Right lobe of liver (tissue), 6 donors: Measurements from ENCODE around the gene MTERF2. TPM values are rescaled to one million over a fixed set of nuclear protein-coding genes. Genes with fewer than 3 reads are reported as not detected.

Experiments
- ATAC-seq, 4 donors: fragments of 200-7000 bp; cut with Tn5 transposase; one replicate each; pipeline ENCODE4 v1.9.1; 2020; ENCODE audit warnings: mild to moderate bottlenecking in 4 of 4, moderate library complexity in 4 of 4
- DNase-seq, 3 donors: peaks; one replicate each; pipeline ENCODE4 v3.0.0-alpha.2; 2020
- H3K27ac ChIP-seq, 3 donors: fragments of 200-600 bp; one replicate each; pipeline ENCODE4 v1.8.0; 2022
- H3K27me3 ChIP-seq, 2 donors: fragments of 200-600 bp; one replicate each; pipeline ENCODE4 v1.8.0; 2022
- H3K36me3 ChIP-seq, 4 donors: fragments of 200-600 bp; sonication (generic) in 1 of 4; one replicate each; pipeline versions ENCODE4 v1.5.1 to v1.8.0; 2017 to 2022; ENCODE audit warnings: control low read depth in 1 of 4
- H3K4me1 ChIP-seq, 4 donors: fragments of 200-600 bp; sonication (generic) in 1 of 4; one replicate each; pipeline versions ENCODE4 v1.5.1 to v1.8.0; 2017 to 2022; ENCODE audit warnings: control low read depth in 1 of 4
- H3K4me3 ChIP-seq, 3 donors: fragments of 200-600 bp; one replicate each; pipeline ENCODE4 v1.8.0; 2022
- H3K9me3 ChIP-seq, 4 donors: fragments of 200-600 bp; sonication (generic) in 1 of 4; one replicate each; pipeline versions ENCODE4 v1.5.1 to v1.8.0; 2017 to 2022; ENCODE audit warnings: control low read depth in 1 of 4
- POLR2A ChIP-seq: fragments of 450-650 bp; IDR thresholded peaks from one replicate; pipeline ENCODE4 v1.6.1; 2017; ENCODE audit warnings: antibody characterized with exemption, mild to moderate bottlenecking
- WGBS: methylation state at CpG from one replicate; pipeline ENCODE4 v1.1.6; 2018; ENCODE audit warnings: low coverage, low lambda C conversion rate; ENCODE audit not compliant: insufficient coverage; ENCODE audit errors: missing lambda C conversion rate; 5-methylcytosine and 5-hydroxymethylcytosine counted together
- intact Hi-C, 2 donors: fragments of 100-400 bp; cut with DNase I; formaldehyde crosslinking; loops; one replicate each; pipeline versions ENCODE4 v1.11.2 to v1.14.1; 2022
- total RNA-seq, 6 experiments: library from RNA; depleted of rRNA in 2 of 6; stranded (reverse); fragments of >200 nt in 2 of 6; fragmentation: NEBNext Ultra II Directional in 3 of 6; extraction: Animal tissue kit (Norgen Biotek cat#: 25700) in 3 of 6; gene quantifications; one replicate each; pipeline versions ENCODE4 v1.1.0 to v1.2.4, GENCODE V29; 2016 to 2023
- TF ChIP-seq, protein P1 (sequence below), 4 donors: fragments of 200-600 bp in 3 of 4; fragments of 450-650 bp in 1 of 4; IDR thresholded peaks; one replicate each; pipeline versions ENCODE4 v1.5.1 to v1.8.0; 2016 to 2022; ENCODE audit warnings: antibody characterized with exemption in 4 of 4, mild to moderate bottlenecking in 2 of 4
- donor health status: DM: no; HTN: yes; CAD: no.
- donor health status: DM: no; HTN: no; CAD: no.
- donor health status: DM: no; HTN: no; CAD: no.
- donor health status: DM: no; HTN: yes; CAD: no.
- donor health status: DM: no; HTN: yes; CAD: no.

MTERF2 gene
- total RNA-seq, 6 experiments from 2014 or later, result 7.2 to 14.4 (median 12.0) TPM

DNA sequence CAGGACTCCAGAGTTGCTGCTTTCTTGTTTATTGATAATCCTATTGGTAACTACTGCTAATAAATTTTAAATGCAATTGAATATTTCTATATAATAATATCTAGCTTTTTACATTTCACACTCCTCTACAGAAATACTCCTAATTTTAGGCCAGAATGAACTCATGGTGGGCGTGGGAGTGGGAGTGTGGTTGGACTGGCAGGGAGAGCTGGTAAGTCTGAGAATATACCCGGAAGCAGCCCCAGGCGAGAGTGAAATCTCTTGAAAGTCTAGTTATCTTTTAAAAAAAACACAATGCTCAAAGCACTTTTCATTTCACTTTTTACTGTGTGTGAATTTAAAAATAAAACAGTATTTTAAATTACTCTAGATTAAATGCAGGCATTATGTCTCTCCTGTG, 26.5 kb downstream of the MTERF2 start:
- 74% methylated on average over 3 of the region's 3 CpGs for WGBS

DNA sequence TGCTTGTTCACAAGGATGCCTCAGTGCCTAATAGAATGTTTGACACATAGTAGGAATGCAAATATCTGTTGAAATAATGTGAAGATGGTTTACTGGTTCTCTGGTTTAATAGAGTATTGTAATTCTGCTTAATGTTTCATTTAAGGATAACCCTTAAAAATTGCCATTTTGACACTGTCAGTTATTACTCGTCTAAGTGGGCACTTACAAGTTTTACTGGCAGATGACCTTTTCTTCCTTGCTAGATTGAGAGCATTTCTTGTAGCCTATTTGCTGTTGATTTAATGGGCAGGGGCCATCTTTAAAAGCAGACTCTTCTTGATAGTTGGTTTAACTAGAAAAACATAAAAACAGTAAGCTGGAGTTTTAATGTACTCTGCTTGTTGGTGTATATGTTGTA, 29.4 kb downstream of the MTERF2 start:
- no peak for TF ChIP-seq POLR2A
- TF ChIP-seq, protein P1, sequence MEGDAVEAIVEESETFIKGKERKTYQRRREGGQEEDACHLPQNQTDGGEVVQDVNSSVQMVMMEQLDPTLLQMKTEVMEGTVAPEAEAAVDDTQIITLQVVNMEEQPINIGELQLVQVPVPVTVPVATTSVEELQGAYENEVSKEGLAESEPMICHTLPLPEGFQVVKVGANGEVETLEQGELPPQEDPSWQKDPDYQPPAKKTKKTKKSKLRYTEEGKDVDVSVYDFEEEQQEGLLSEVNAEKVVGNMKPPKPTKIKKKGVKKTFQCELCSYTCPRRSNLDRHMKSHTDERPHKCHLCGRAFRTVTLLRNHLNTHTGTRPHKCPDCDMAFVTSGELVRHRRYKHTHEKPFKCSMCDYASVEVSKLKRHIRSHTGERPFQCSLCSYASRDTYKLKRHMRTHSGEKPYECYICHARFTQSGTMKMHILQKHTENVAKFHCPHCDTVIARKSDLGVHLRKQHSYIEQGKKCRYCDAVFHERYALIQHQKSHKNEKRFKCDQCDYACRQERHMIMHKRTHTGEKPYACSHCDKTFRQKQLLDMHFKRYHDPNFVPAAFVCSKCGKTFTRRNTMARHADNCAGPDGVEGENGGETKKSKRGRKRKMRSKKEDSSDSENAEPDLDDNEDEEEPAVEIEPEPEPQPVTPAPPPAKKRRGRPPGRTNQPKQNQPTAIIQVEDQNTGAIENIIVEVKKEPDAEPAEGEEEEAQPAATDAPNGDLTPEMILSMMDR (IDR thresholded peaks at IDR 0.05), result no peak
- DNase-seq (no peak), ATAC-seq (no peak)
- intact Hi-C loops, result no loop called here
- Histone ChIP-seq H3K9me3 (no peaks in the 10 kb centered on the region), H3K36me3 (no peaks in the 10 kb centered on the region), H3K4me1 (peaks cover 0 to 19% (median 0%) of the 10 kb centered on the region in 4 donors), H3K27ac (no peak overlapping the region), H3K27me3 (no peaks in the 10 kb centered on the region), H3K4me3 (peak overlapping the region; percentile 68 to 92 (median 86))
- 16% methylated on average over 1 of the region's 1 CpG for WGBS

More for the DNA sequence above, 26.5 kb downstream of the MTERF2 start:
- no peak overlapping the region for H3K4me3 ChIP-seq
- intact Hi-C loops, result no loop called here
- H3K4me1 ChIP-seq, result peaks cover 0 to 19% (median 0%) of the 10 kb centered on the region in 4 donors
- H3K9me3 ChIP-seq, result no peaks in the 10 kb centered on the region
- TF ChIP-seq, protein P1 (IDR thresholded peaks at IDR 0.05), result no peak
- TF ChIP-seq POLR2A, result no peak
- DNase-seq, result no peak
- H3K27me3 ChIP-seq, result no peaks in the 10 kb centered on the region
- H3K27ac ChIP-seq, result no peak overlapping the region
- no peaks in the 10 kb centered on the region for H3K36me3 ChIP-seq
- no peak for ATAC-seq

DNA sequence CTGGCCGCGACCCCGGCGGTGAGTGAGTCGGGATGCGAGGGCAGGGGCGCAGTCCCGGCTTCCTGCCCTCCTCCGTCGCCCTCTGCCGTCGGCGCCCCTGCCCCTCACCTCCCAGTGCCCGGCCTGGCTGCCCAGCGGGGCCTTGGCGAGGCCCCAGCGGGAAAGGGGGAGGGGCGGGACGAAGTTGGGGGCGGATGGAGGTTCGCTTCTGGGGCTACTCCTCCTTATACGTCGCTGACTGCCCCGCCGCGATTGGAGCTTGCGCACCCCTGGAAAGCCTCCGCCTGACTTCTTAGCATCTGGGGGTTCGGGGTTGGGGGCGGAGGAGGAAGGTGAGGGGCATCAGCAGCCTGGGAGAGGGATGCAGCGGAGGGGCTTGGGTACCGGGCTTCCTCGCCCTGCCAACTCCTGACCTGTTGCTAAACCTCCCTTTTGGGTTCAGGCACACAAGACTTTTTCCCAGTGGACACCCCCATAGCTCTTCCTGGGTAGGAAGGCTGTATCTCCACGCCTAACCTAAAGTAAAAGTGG, 30.8 kb downstream of the MTERF2 start:
- H3K36me3 ChIP-seq, result no peaks in the 10 kb centered on the region
- H3K4me3 ChIP-seq, result peak overlapping the region; percentile 68 to 92 (median 86)
- 2% methylated on average over 14 of the region's 34 CpGs for WGBS
- intact Hi-C loops, result no loop called here
- DNase-seq, result peak; percentile 71 to 79 (median 74)
- peak overlapping the region; percentile 92 for H3K27ac ChIP-seq
- ATAC-seq, result peak; percentile 52 to 61 (median 56)
- TF ChIP-seq, protein P1 (IDR thresholded peaks at IDR 0.05), result peak in 1 of 4 donors; percentile 23
- TF ChIP-seq POLR2A, result peak; percentile 9
- H3K9me3 ChIP-seq, result no peaks in the 10 kb centered on the region
- H3K27me3 ChIP-seq, result no peaks in the 10 kb centered on the region
- H3K4me1 ChIP-seq, result peaks cover 0 to 19% (median 0%) of the 10 kb centered on the region in 4 donors

DNA sequence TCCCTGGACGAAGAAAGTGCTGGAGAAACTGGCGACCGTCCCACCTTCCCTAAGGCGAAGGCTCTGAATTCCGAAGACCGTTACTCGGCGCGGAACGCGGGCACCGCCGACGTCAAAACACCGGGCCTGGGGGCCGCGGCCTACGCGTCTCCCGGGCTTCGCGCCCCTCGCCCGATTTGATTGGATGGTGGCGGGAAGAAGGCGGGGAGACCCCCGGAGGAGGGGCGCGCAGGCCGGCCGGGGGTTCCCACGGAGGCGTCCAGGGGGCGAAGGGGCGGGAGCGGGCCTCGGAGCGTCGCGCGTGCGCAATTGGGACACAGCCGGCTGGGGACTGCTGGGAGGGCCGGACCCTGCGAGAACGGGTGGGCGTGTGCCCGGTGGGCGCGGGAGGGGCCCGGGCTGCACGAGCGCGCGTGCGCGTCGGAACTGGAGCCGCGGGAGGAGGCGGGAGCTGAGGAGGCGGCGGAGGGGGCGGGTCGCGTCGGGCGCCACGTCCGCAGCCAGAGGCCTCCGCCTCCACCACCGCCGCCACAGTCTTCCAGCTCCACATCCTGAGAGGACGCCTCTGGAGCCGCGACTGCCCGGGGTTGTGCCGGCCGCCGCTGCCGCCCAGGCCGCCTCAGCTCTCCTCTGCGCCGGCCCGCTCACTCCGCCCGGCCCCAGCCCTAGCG, 31.4 kb downstream of the MTERF2 start, which contains the start of gene TMEM263:
Gene TMEM263, plus strand, starts transcription at position 531 of the 671 bp plus-strand sequence. CDS start 11,210 bp downstream, outside the sequence.
- DNase-seq, result peak; percentile 96
- Histone ChIP-seq H3K4me3 (peak within 1 kb of the TSS; percentile 68 to 92 (median 86)), H3K36me3 (no peaks in the 10 kb centered on the region), H3K4me1 (peaks cover 0 to 19% (median 0%) of the 10 kb centered on the region in 4 donors), H3K9me3 (no peaks in the 10 kb centered on the region), H3K27ac (peak within 1 kb of the TSS; percentile 92), H3K27me3 (no peaks in the 10 kb centered on the region)
- 0% methylated on average over 7 of the region's 88 CpGs for WGBS
- intact Hi-C loops, result no loop called here
- TF ChIP-seq, protein P1 (IDR thresholded peaks at IDR 0.05), result peak in 1 of 4 donors; percentile 17
- TF ChIP-seq POLR2A, result peak; percentile 99
- peak; percentile 88 to 95 (median 90) for ATAC-seq
